Measurements from ENCODE around the gene SMAD1. TPM values are rescaled to one million over a fixed set of nuclear protein-coding genes. Genes with fewer than 3 reads are reported as not detected.

Gene SMAD1
- total and polyA plus RNA-seq, 2 of the 4 experiments (the other 2 are of a cell fraction) = 11.6 to 17.6 TPM

DNA sequence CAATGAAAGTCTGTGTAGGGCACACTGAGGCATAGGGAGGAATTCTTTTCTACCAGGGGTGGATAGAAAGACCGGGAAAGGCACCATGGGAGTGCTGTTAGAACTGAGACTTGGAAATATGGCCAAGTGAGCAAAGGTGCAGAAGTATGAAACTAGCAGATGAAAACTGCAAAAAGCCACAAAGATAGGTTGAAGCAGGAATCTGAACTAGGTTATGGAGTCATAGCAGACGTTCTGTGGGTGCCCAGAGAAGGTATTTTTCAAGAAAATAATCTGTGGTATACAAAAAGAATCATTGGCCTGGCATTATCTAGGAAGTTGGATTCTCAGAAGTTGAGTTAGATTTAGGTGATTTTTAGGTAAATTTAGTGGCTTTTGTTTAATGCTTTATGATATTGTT is 48.5 kb downstream of the SMAD1 start:
- H3K79me1 ChIP-seq (ENCODE audit: low read depth in 1 of 2, low read length in 2 of 2) = peaks cover 11 to 16% of the 10 kb centered on the region in 2 experiments
- H4K91ac ChIP-seq (ENCODE audit: insufficient read depth, low read depth, low read length) = no peak overlapping the region
- no peaks in the 10 kb centered on the region for H3K27me3 ChIP-seq (ENCODE audit: control insufficient read depth, insufficient read depth, low read length)
- H2AK5ac ChIP-seq (ENCODE audit: low read depth, low read length) = no peak overlapping the region
- no peak overlapping the region for H3K56ac ChIP-seq (ENCODE audit: extremely low read depth, insufficient read depth, low read length)
- H4K20me1 ChIP-seq (ENCODE audit: insufficient read depth, low read length) = no peaks in the 10 kb centered on the region
- no peak overlapping the region for H3K4ac ChIP-seq (ENCODE audit: low read depth, low read length)
- ChIA-PET CTCF (no interaction called here), POLR2A (ENCODE audit: unreplicated experiment) (no interaction called here)
- H3K27ac ChIP-seq (ENCODE audit: insufficient read depth, low read length) = no peak overlapping the region
- ATAC-seq (ENCODE audit: low read depth) (no peak), DNase-seq (no peak)
- no peak overlapping the region for H3K9ac ChIP-seq (ENCODE audit: low read depth, low read length)
- H3K14ac ChIP-seq (replicated peaks; ENCODE audit: low read depth, low read length) = no peak overlapping the region
- no peak overlapping the region for H2AFZ ChIP-seq (replicated peaks; ENCODE audit: low read length, poor library complexity)
- no peak overlapping the region for H2BK15ac ChIP-seq (ENCODE audit: low read depth, low read length)
- no peak overlapping the region for H3K4me2 ChIP-seq (ENCODE audit: low read depth, low read length)
- no peaks in the 10 kb centered on the region; the same call in 1 of the 2 replicates for H3K9me1 ChIP-seq (ENCODE audit: insufficient read depth, low read length)
- no peak overlapping the region for H2BK120ac ChIP-seq (ENCODE audit: low read depth, low read length)
- H3K9me3 ChIP-seq (ENCODE audit: control insufficient read depth, insufficient read depth, low read length) = no peaks in the 10 kb centered on the region
- BruUV-seq (replicated peaks) = no TSS peak
- no peak overlapping the region for H2BK5ac ChIP-seq (ENCODE audit: low read depth, low read length, poor library complexity, severe bottlenecking)
- H3K4me1 ChIP-seq (ENCODE audit: control insufficient read depth, insufficient read depth, low read length) = peaks cover 5% of the 10 kb centered on the region; the same call in 1 of the 2 replicates
- dilution Hi-C loops (cut with HindIII; ENCODE audit: low sequenced_read_pairs, unreplicated experiment) = no loop called here
- in situ Hi-C loops (cut with MboI; ENCODE audit: low sequenced_read_pairs) = no loop called here
- intact Hi-C loops (cut with micrococcal nuclease) = no loop called here
- 100% methylated on average over 1 of the region's 2 CpGs; no CpG with 5 or more reads in 1 of the 2 experiments for whole genome bisulfite sequencing, 2 experiments (ENCODE audit: extremely low coverage in 2 of 2, insufficient read length in 1 of 2)
- no peak overlapping the region for H3K4me3 ChIP-seq (ENCODE audit: insufficient read depth, low read depth, low read length)
- no peaks in the 10 kb centered on the region for H3K36me3 ChIP-seq (ENCODE audit: control insufficient read depth, insufficient read depth, low read length)
- no peak overlapping the region for H3K23ac ChIP-seq (ENCODE audit: low read depth, low read length)
- H3K18ac ChIP-seq (ENCODE audit: low read depth, low read length) = no peak overlapping the region
- H2AK9ac ChIP-seq (replicated peaks; ENCODE audit: low read depth, low read length, poor library complexity) = no peak overlapping the region
- no peak overlapping the region for H4K8ac ChIP-seq (ENCODE audit: low read depth in 2 of 2, low read length in 2 of 2)
- H4K5ac ChIP-seq (ENCODE audit: low read depth, low read length) = no peak overlapping the region
- TF ChIP-seq MAZ (IDR thresholded peaks at IDR 0.05; ENCODE audit: borderline replicate concordance, low read depth, low read length) = no peak
- no peak for TF ChIP-seq POLR2A (IDR thresholded peaks at IDR 0.05; ENCODE audit: low read depth, low read length)
- no peak for TF ChIP-seq RAD21 (IDR thresholded peaks at IDR 0.05; ENCODE audit: low read length)
- TF ChIP-seq NFE2L2 (IDR thresholded peaks at IDR 0.05; ENCODE audit: low read depth, low read length) = no peak
- no peak for TF ChIP-seq FOS (IDR thresholded peaks at IDR 0.05; ENCODE audit: low read depth, low read length)
- TF ChIP-seq BHLHE40 (IDR thresholded peaks at IDR 0.05; ENCODE audit: low read depth, low read length) = no peak
- TF ChIP-seq CEBPB (IDR thresholded peaks at IDR 0.05; ENCODE audit: low read depth, low read length) = no peak
- TF ChIP-seq SMC3 (IDR thresholded peaks at IDR 0.05; ENCODE audit: low read depth, low read length) = no peak
- TF ChIP-seq, protein P1, sequence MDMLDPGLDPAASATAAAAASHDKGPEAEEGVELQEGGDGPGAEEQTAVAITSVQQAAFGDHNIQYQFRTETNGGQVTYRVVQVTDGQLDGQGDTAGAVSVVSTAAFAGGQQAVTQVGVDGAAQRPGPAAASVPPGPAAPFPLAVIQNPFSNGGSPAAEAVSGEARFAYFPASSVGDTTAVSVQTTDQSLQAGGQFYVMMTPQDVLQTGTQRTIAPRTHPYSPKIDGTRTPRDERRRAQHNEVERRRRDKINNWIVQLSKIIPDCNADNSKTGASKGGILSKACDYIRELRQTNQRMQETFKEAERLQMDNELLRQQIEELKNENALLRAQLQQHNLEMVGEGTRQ (IDR thresholded peaks at IDR 0.05; ENCODE audit: low read depth, low read length) = no peak
- no peak for TF ChIP-seq RFX5 (IDR thresholded peaks at IDR 0.05; ENCODE audit: low read depth, low read length)
- TF ChIP-seq RCOR1 (IDR thresholded peaks at IDR 0.05; ENCODE audit: insufficient replicate concordance, low read length) = no peak
- no peak for TF ChIP-seq MXI1 (IDR thresholded peaks at IDR 0.05; ENCODE audit: borderline replicate concordance, low read depth, low read length)
- no peak for TF ChIP-seq CHD1 (IDR thresholded peaks at IDR 0.05; ENCODE audit: low read depth, low read length)
- TF ChIP-seq, protein P2, sequence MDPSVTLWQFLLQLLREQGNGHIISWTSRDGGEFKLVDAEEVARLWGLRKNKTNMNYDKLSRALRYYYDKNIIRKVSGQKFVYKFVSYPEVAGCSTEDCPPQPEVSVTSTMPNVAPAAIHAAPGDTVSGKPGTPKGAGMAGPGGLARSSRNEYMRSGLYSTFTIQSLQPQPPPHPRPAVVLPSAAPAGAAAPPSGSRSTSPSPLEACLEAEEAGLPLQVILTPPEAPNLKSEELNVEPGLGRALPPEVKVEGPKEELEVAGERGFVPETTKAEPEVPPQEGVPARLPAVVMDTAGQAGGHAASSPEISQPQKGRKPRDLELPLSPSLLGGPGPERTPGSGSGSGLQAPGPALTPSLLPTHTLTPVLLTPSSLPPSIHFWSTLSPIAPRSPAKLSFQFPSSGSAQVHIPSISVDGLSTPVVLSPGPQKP (IDR thresholded peaks at IDR 0.05; ENCODE audit: borderline replicate concordance, low read depth, low read length) = no peak
- H2BK20ac ChIP-seq (ENCODE audit: low read depth, low read length) = no peak overlapping the region
